Gastrocnemius medialis (tissue), 4 donors: ENCODE data around the gene APH1B. TPM values are rescaled to one million over a fixed set of nuclear protein-coding genes. Genes with fewer than 3 reads are reported as not detected.

Source experiments
- ATAC-seq, 2 donors: fragments of 150-250 bp; one replicate each; pipeline ENCODE4 v1.9.1; 2016
- DNase-seq, 2 donors: peaks; one replicate each; pipeline ENCODE4 v3.0.0-alpha.2; 2019
- H3K27ac ChIP-seq, 4 donors: fragments of 200-600 bp; sonication (generic); 1 replicate in 1 of 4; 2 replicates in 3 of 4; pipeline ENCODE4 v1.5.1; 2016 to 2018; ENCODE audit warnings: mild to moderate bottlenecking in 2 of 4, moderate library complexity in 1 of 4
- H3K27me3 ChIP-seq, 3 donors: fragments of 200-600 bp; sonication (generic) in 2 of 3; 1 replicate in 1 of 3; 2 replicates in 2 of 3; pipeline versions ENCODE4 v1.5.1 to v1.6.0; 2016 to 2019; ENCODE audit warnings: mild to moderate bottlenecking in 1 of 3, moderate library complexity in 1 of 3
- H3K36me3 ChIP-seq, 2 donors: fragments of 200-600 bp; sonication (generic) in 1 of 2; one replicate each; pipeline ENCODE4 v1.5.1; 2017 to 2018
- H3K4me1 ChIP-seq, 2 donors: fragments of 200-600 bp; sonication (generic) in 1 of 2; one replicate each; pipeline ENCODE4 v1.5.1; 2016 to 2017; ENCODE audit warnings: mild to moderate bottlenecking in 2 of 2
- H3K4me3 ChIP-seq, 4 donors: fragments of 200-600 bp; sonication (generic) in 3 of 4; 1 replicate in 1 of 4; 2 replicates in 3 of 4; pipeline ENCODE4 v1.5.1; 2016 to 2019; ENCODE audit warnings: mild to moderate bottlenecking in 2 of 4
- H3K9me3 ChIP-seq, 3 donors: fragments of 200-600 bp; sonication (generic) in 2 of 3; 1 replicate in 1 of 3; 2 replicates in 2 of 3; pipeline ENCODE4 v1.5.1; 2016 to 2019
- CTCF ChIP-seq, 5 experiments: fragments of 450-650 bp in 3 of 5; fragments of 200-600 bp in 2 of 5; sonication (generic) in 2 of 5; IDR thresholded peaks in 4 of 5; conservative IDR thresholded peaks in 1 of 5; 1 replicate in 4 of 5; 2 replicates in 1 of 5; pipeline ENCODE4 v1.5.1; 2016 to 2019; ENCODE audit warnings: antibody characterized with exemption in 5 of 5, mild to moderate bottlenecking in 3 of 5, moderate library complexity in 3 of 5
- POLR2A ChIP-seq, 2 donors: fragments of 450-650 bp; IDR thresholded peaks; one replicate each; pipeline ENCODE4 v1.6.1; 2017; ENCODE audit warnings: antibody characterized with exemption in 2 of 2, mild to moderate bottlenecking in 2 of 2, moderate library complexity in 2 of 2
- in situ Hi-C, 4 donors: fragments of 200-750 bp; cut with MboI; loops; one replicate each; pipeline versions ENCODE4 v1.15.0 to v1.8.0; 2017; ENCODE audit warnings: low sequenced_read_pairs in 4 of 4
- intact Hi-C: fragments of 100-400 bp; cut with DNase I; formaldehyde crosslinking; loops from one replicate; pipeline ENCODE4 v1.15.1; 2023; ENCODE audit warnings: low total_unique reads
- total RNA-seq, 4 donors: library from RNA; depleted of rRNA; stranded (reverse); fragments of >200 nt; gene quantifications; one replicate each; pipeline versions ENCODE4 v1.1.0 to v1.2.3, GENCODE V29; 2016

The APH1B gene
- total RNA-seq, 4 donors from 2014 or later = 2.4 to 5.6 (median 2.9) TPM

DNA sequence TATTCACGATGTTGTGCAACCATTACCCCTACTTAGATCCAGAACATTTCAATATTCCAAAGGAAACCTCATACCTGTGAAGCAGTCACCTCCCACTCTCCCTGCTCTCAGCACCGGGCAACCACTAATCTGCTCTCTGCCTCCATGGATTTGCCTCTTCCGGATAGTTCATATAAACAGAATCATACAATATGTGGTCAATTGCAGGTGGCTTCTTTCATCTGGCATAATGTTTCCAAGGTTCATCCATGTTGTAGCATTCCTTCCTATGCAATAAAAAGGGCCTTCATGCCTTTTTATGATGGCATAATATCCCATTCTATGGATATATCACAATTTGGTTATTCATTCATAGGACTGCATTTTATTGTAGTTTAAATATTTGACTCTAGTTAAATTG, 80.3 kb downstream of the APH1B start:
- ATAC-seq (no peak), DNase-seq (no peak)
- no peak overlapping the region for H3K27ac ChIP-seq
- no peak for TF ChIP-seq POLR2A (IDR thresholded peaks at IDR 0.05)
- TF ChIP-seq CTCF (IDR thresholded peaks at IDR 0.05 in 4 of 5, conservative IDR thresholded peaks at IDR 0.05 in 1 of 5) = no peak
- H3K9me3 ChIP-seq = no peaks in the 10 kb centered on the region
- intact Hi-C loops (no loop called here), in situ Hi-C loops (no loop called here)
- H3K36me3 ChIP-seq = no peaks in the 10 kb centered on the region
- H3K27me3 ChIP-seq = no peaks in the 10 kb centered on the region
- H3K4me3 ChIP-seq = no peak overlapping the region
- peaks cover 8 to 9% of the 10 kb centered on the region in 2 donors for H3K4me1 ChIP-seq

GRCh38 chr15:63358241-63359029, 81.0 kb downstream of the APH1B start:
- ATAC-seq (no peak), DNase-seq (no peak)
- no peak for TF ChIP-seq CTCF (IDR thresholded peaks at IDR 0.05 in 4 of 5, conservative IDR thresholded peaks at IDR 0.05 in 1 of 5)
- no peak for TF ChIP-seq POLR2A (IDR thresholded peaks at IDR 0.05)
- Histone ChIP-seq H3K4me3 (no peak overlapping the region), H3K4me1 (peaks cover 10 to 12% of the 10 kb centered on the region in 2 donors), H3K36me3 (no peaks in the 10 kb centered on the region), H3K27me3 (no peaks in the 10 kb centered on the region), H3K27ac (no peak overlapping the region), H3K9me3 (no peaks in the 10 kb centered on the region)
- in situ Hi-C loops = no loop called here
- intact Hi-C loops = no loop called here

Other genes with a start within 250 kb of the APH1B start
- gene TPM1, start 234.9 kb upstream of the APH1B start, total RNA-seq = 1,000 to 10,000 TPM in 1 of 4 donors, 100 to 1,000 TPM in 3; 656 to 1,383 (median 909) TPM
- 10 to 100 TPM; 35.4 to 41.1 (median 38.6) TPM for gene LACTB, start 155.7 kb upstream of the APH1B start, total RNA-seq
- 100 to 1,000 TPM in 1 of 4 donors, 10 to 100 TPM in 3; 53.0 to 145 (median 78.0) TPM for gene RPS27L, start 120.1 kb upstream of the APH1B start, total RNA-seq
- 10 to 100 TPM in 2 of 4 donors, 1 to 10 TPM in 2; 7.2 to 33.4 (median 14.3) TPM for gene RAB8B, start 88.0 kb upstream of the APH1B start, total RNA-seq
- gene CA12, start 104.2 kb downstream of the APH1B start, total RNA-seq = 1 to 10 TPM in 1 of 4 donors, under 1 TPM in 1, not detected in 2; 0.10 to 1.7 TPM
- 10 to 100 TPM; 12.1 to 29.4 (median 15.5) TPM for gene USP3, start 227.0 kb downstream of the APH1B start, total RNA-seq